GM23248 (cell line): Measurements from ENCODE around the gene S100A16.

Experiments used
- EZH2 ChIP-seq: fragments of 200-600 bp; sonication (generic); IDR thresholded peaks from 2 replicates; pipeline ENCODE4 v1.6.1; 2018; ENCODE audit warnings: antibody characterized with exemption, mild to moderate bottlenecking; ENCODE audit not compliant: insufficient read depth, poor library complexity, severe bottlenecking
- EZH2phosphoT487 ChIP-seq: fragments of 200-600 bp; sonication (generic); IDR thresholded peaks from 2 replicates; pipeline ENCODE4 v1.6.1; 2018; ENCODE audit warnings: antibody characterized with exemption, moderate library complexity, mild to moderate bottlenecking, low read depth; ENCODE audit not compliant: insufficient read depth

DNA sequence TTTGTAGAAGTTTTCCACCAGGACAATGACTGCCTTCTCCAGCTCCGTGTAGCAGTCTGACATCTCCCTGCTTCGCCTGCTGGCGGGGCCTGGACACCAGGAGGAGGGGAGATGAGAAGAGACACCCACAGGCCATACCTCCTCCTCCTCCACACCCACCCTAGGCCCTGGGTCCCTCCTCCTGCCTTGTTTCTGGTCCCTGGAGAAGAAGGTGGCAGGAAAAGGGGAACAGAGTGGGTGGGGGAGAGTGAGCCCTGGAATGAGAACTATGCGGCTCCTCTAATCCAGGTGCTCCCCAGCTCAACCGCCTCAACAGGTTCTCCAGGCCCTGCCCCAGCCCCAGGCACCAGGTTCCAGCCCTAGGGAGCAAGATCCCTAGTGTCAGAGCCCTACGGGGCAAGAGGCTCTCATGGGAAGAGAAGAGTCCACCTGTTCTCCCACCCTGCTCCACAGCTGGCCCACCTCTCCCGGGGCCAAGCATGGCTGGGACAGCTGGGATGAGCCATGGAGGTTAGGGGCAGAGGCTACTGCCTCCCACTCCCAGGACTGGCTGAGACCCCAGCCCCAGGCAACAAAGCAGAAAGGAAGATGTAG lies 4.8 kb downstream of the S100A16 start:
- TF ChIP-seq EZH2 (no peak), EZH2phosphoT487 (no peak)
